Testis (tissue), 3 donors: ENCODE measurements around the gene CUL7. TPM values are rescaled to one million over a fixed set of nuclear protein-coding genes. Genes with fewer than 3 reads are reported as not detected.

Experiments used
- DNase-seq: peaks from one replicate; pipeline ENCODE4 v3.0.0-alpha.2; 2019
- H3K27ac ChIP-seq, 2 donors: fragments of 200-600 bp; sonication (generic); one replicate each; pipeline ENCODE4 v1.5.1; 2019
- H3K27me3 ChIP-seq: fragments of 200-600 bp; sonication (generic); one replicate; pipeline ENCODE4 v1.5.1; 2019
- H3K36me3 ChIP-seq: fragments of 200-600 bp; sonication (generic); one replicate; pipeline ENCODE4 v1.5.1; 2017; ENCODE audit warnings: low read depth; ENCODE audit errors: missing control alignments
- H3K4me1 ChIP-seq: fragments of 200-600 bp; sonication (generic); one replicate; pipeline ENCODE4 v1.5.1; 2019
- H3K4me3 ChIP-seq, 2 donors: fragments of 200-600 bp; sonication (generic); one replicate each; pipeline ENCODE4 v1.5.1; 2017 to 2019
- H3K9me3 ChIP-seq: fragments of 200-600 bp; sonication (generic); one replicate; pipeline ENCODE4 v1.5.1; 2017
- POLR2A ChIP-seq: fragments of 450-650 bp; IDR thresholded peaks from one replicate; pipeline ENCODE4 v1.6.1; 2017; ENCODE audit warnings: antibody characterized with exemption, mild to moderate bottlenecking, moderate library complexity
- WGBS, 2 donors: methylation state at CpG; one replicate each; pipeline ENCODE4 v1.1.5; 2018; 5-methylcytosine and 5-hydroxymethylcytosine counted together
- intact Hi-C: fragments of 100-400 bp; cut with DNase I; formaldehyde crosslinking; loops from one replicate; pipeline ENCODE4 v1.15.1; 2023; ENCODE audit warnings: low total_unique reads
- polyA plus RNA-seq: library from polyadenylated mRNA; stranded (reverse); fragments of 350-450 nt; fragmentation: Illumina TruSeq; extraction: RNeasy Lipid Tissue Mini Kit (QIAGEN cat#74804); gene quantifications from one replicate; pipeline ENCODE4 v1.2.3, GENCODE V29; 2014; ENCODE audit warnings: low read depth, low replicate concordance; ENCODE audit not compliant: insufficient read depth
- total RNA-seq, 2 donors: library from RNA; depleted of rRNA; stranded (reverse); fragments of >200 nt; gene quantifications; one replicate each; pipeline ENCODE4 v1.2.3, GENCODE V29; 2016
- TF ChIP-seq, protein P1 (sequence below), 3 experiments: fragments of 450-650 bp in 2 of 3; fragments of 200-600 bp in 1 of 3; sonication (generic) in 1 of 3; IDR thresholded peaks; one replicate each; pipeline ENCODE4 v1.5.1; 2016 to 2019; ENCODE audit warnings: antibody characterized with exemption in 3 of 3, mild to moderate bottlenecking in 2 of 3, moderate library complexity in 1 of 3

CUL7 gene
- total and polyA plus RNA-seq, 3 donors from 2014 or later = 16.6 to 31.5 (median 23.9) TPM

DNA sequence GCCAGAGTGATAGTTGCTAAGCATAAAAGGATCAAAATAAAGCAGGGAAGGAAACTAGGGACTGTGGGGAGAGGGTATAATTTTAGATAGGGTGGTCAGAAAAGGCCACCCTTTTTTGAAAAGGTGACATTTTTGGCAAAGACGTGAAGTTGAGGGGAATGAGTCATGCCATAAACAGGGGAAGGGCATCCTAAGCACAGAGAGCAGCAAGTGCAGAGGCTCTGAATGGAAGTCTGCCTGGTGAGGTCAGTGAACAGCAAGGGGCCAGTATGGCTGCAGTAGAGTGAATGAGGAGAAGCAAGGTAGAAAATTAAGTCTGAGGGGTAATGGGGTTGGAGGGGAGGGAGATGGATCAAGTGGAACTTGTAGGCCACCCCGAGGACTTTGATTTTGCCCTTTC is 8.2 kb upstream of the CUL7 start:
- intact Hi-C loops = no loop called here
- TF ChIP-seq POLR2A = no peak
- TF ChIP-seq, protein P1, sequence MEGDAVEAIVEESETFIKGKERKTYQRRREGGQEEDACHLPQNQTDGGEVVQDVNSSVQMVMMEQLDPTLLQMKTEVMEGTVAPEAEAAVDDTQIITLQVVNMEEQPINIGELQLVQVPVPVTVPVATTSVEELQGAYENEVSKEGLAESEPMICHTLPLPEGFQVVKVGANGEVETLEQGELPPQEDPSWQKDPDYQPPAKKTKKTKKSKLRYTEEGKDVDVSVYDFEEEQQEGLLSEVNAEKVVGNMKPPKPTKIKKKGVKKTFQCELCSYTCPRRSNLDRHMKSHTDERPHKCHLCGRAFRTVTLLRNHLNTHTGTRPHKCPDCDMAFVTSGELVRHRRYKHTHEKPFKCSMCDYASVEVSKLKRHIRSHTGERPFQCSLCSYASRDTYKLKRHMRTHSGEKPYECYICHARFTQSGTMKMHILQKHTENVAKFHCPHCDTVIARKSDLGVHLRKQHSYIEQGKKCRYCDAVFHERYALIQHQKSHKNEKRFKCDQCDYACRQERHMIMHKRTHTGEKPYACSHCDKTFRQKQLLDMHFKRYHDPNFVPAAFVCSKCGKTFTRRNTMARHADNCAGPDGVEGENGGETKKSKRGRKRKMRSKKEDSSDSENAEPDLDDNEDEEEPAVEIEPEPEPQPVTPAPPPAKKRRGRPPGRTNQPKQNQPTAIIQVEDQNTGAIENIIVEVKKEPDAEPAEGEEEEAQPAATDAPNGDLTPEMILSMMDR (IDR thresholded peaks at IDR 0.05) = no peak
- Histone ChIP-seq H3K27me3 (no peaks in the 10 kb centered on the region), H3K4me3 (no peak overlapping the region), H3K9me3 (no peaks in the 10 kb centered on the region), H3K4me1 (peaks cover 20% of the 10 kb centered on the region), H3K27ac (no peak overlapping the region), H3K36me3 (no peaks in the 10 kb centered on the region)
- 76 to 82% methylated on average over 2 of the region's 2 CpGs for WGBS, 2 donors
- DNase-seq = no peak

DNA sequence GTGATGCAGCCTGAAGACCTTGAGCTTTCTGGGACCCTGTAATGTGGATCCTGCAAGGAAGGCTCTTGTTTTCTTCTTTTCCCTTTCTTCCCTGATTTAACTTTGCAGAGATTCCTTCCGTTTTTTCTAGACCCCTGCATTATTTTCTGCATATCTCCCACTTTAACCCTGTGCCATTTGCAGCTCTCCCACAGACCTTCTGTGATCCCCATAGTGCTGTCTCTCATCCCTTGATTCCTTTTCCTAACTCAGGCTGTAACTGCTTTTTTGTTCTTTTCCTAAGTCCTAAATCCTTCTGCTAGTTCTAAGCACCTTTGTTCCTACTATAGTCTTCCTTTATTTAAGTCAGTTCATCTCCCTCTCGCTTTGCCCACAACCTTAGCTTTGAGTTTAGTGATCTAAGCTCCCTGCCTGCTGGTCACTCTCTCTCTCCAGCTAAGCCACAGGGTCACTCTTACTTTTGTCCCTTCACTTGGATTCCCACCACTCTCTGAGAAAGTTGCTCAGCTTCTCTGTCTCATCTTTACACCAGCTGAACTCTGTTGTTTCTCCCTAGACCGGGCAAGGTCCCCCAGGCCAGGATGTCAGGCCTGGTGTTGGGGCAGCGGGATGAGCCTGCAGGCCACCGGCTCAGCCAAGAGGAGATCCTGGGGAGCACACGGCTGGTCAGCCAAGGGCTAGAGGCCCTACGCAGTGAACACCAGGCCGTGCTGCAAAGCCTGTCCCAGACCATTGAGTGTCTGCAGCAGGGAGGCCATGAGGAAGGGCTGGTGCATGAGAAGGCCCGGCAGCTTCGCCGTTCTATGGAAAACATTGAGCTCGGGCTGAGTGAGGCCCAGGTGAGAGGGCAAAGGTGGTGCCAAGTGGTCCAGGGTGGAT is 7.3 kb upstream of the CUL7 start:
- no peaks in the 10 kb centered on the region for H3K9me3 ChIP-seq
- H3K27ac ChIP-seq = peak overlapping the region in 1 of 2 donors; percentile 80
- WGBS, 2 donors = 81 to 87% methylated on average over 9 to 12 of the region's 12 CpGs
- TF ChIP-seq, protein P1 (IDR thresholded peaks at IDR 0.05) = no peak
- TF ChIP-seq POLR2A = no peak
- H3K4me1 ChIP-seq = peaks cover 20% of the 10 kb centered on the region
- no peaks in the 10 kb centered on the region for H3K36me3 ChIP-seq
- H3K4me3 ChIP-seq = peak overlapping the region in 1 of 2 donors; percentile 87
- intact Hi-C loops = no loop called here
- H3K27me3 ChIP-seq = no peaks in the 10 kb centered on the region
- no peak for DNase-seq

DNA sequence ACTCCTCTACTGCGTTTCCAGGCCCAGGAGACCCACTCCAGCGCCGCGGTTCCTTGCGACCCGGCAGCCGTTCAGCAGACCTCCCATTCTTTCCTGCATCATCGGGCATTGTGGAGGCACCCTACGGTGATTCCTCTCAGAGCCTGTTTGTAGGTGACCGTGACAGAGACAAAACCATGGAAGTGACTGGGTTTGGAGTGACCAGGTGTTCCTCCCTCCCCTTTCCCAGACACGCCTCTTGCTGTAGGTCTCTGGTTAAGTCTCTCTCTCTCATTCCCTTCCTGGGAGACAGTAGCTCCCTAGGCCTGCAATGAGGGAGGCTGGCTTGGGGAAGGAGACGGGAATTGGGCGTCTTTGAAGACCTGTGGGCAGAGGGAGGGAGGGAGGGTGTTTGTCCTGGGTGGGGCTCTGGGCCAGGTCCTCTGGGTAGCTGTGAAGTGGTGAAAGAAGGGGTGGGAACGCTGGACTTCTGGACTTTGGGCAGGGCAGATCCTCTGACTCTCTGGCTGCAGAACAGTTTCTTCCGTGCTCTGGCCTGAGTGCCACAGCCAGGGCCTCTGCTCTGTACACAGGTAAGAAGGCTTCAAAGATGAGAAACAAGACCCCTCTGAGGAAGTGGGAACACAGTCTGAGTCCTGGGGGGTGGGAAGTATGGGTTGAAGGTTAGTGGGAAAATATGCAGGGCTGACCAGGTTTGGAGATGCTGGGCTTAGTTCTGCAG is 6.5 kb upstream of the CUL7 start:
- 4 to 5% methylated on average over 15 of the region's 15 CpGs for WGBS, 2 donors
- intact Hi-C loops = no loop called here
- Histone ChIP-seq H3K27me3 (no peaks in the 10 kb centered on the region), H3K36me3 (no peaks in the 10 kb centered on the region), H3K27ac (peak overlapping the region; percentile 80 to 93), H3K4me3 (peak overlapping the region; percentile 87 to 94), H3K4me1 (peaks cover 20% of the 10 kb centered on the region), H3K9me3 (no peaks in the 10 kb centered on the region)
- DNase-seq = no peak
- TF ChIP-seq, protein P1 (IDR thresholded peaks at IDR 0.05) = no peak
- TF ChIP-seq POLR2A = no peak

DNA sequence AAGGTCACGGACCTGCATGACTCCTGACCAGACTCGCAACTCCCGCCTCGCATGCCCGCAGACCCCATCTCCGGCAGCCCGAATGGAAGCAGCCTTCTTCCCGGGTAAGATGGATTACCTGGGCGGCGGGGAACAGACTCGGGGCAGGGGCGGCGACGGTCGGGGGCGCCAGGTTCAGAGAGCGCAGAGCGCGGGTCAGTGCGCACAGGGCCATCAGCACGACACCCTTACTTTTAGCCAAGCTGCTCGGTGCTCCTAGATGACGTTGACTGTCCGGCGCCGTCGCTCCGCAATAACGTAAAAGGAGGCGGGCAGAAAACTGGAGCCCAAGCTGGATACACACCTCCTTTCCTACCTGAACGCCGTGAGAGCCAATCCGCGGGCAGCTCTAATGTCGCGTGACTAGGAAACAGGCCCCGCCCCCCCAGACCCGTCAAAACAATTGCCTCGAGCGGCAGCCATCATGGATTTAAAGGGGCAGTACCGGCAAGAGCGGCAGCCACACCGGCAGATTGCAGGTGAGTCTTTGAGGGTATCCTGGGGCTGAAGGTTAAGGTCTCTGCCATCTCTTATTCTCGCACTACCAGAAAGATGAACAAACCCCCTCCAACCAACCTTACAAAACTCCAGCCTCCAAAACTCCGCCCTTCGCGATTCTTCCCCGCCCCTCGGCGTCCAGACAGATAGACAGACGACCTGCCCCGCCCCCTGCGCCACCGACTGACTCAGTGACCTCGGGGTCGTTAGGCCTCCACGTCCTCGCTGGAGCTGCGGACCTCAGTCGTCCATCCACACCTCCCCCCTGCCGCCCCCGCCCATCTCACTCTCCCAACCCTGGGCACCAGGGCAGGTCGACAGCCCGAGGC is 5.8 kb upstream of the CUL7 start, which contains the start of the genes KLC4 and MRPL2:
KLC4 (plus strand) TSS at position 464 of the 866 bp plus-strand sequence. CDS start 1,705 bp downstream, outside the sequence.
MRPL2 (minus strand) TSS at position 267 of the 866 bp plus-strand sequence; CDS start at position 214, 53 bp downstream.
- no peaks in the 10 kb centered on the region for H3K9me3 ChIP-seq
- H3K27me3 ChIP-seq = no peaks in the 10 kb centered on the region
- intact Hi-C loops = no loop called here
- H3K27ac ChIP-seq = peak within 1 kb of the TSS; percentile 80 to 93
- no peaks in the 10 kb centered on the region for H3K36me3 ChIP-seq
- peak within 1 kb of the TSS; percentile 87 to 94 for H3K4me3 ChIP-seq
- H3K4me1 ChIP-seq = peaks cover 22% of the 10 kb centered on the region
- peak; percentile 99 for DNase-seq
- WGBS, 2 donors = 0% methylated on average over 20 to 64 of the region's 64 CpGs
- TF ChIP-seq POLR2A = peak; percentile 21
- TF ChIP-seq, protein P1 (IDR thresholded peaks at IDR 0.05) = peak in 1 of 3 experiments; percentile 21
